ENCODE data around the gene NUAK2.

Gene NUAK2

DNA sequence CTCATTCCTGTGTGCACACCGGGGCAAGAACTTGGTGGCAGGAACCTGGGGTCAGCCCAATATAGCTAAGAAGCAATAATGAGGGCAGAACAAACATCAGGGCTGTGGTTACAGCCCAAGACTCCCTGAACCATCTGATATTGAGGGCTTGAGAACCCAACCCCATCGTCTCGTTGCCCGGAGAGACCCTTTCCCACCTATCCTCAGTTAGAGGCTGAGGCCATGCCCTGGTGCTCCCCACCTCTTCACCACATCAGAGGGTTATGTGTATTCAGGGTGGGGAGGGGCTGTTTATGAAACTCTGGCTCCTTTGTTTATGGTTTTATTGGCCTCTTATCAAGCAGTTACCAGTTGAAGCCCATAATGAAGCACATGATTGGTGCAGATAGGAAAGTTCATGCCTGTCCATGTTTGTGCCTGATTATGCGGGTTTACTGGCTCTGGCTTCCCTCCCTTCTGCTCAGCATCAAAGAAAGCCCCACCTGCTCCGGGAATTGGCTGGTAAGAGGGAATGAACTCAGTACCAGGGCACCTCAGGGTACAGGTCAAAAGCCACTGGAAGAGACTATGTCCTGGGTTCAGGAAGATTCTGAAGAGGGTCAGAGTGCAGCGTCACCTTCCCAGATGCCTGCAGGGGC lies 14.5 kb downstream of the NUAK2 start (continued):
- TF ChIP-seq ZNF394 (tag by site-specific recombination; IDR thresholded peaks at IDR 0.05; ENCODE audit: borderline replicate concordance), result no peak

DNA sequence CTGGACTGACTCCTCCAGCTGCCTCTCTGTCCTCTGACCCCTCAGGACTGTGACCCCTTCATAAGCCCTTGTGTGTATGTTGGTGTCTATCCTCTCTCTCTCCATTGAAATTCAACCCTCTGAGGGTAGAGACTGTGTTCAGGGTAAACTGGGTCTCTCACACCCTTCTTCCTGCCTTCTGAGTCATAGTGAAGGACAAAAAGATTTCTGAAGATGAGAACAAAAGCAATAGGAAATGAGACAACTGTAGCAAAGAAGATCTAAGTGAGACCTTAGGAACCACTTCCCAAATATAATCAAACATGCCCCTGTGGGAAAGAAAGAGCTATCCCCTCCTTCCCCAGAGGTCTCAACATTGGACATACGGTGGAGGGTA lies 16.9 kb downstream of the NUAK2 start:
- Histone ChIP-seq H3K4me1 (ENCODE audit: control insufficient read depth, insufficient read depth, low read length) (peaks cover 7% of the 10 kb centered on the region), H3K9me3 (ENCODE audit: control insufficient read depth, insufficient read depth, low read depth, low read length) (no peaks in the 10 kb centered on the region), H3K4me3 (ENCODE audit: low read depth, low read length) (no peak overlapping the region), H3K27ac (ENCODE audit: extremely low read depth, low read depth, low read length) (no peak overlapping the region), H3K36me3 (ENCODE audit: control insufficient read depth in 2 of 2, insufficient read depth in 1 of 2, low read length in 2 of 2) (peaks cover 0 to 54% of the 10 kb centered on the region in 2 experiments; a peak in 2 of 3 replicates)
- TF ChIP-seq ZNF624 (tag by site-specific recombination; IDR thresholded peaks at IDR 0.05) (no peak), ZNF2 (tag by site-specific recombination; IDR thresholded peaks at IDR 0.05) (no peak), ZNF426 (tag by site-specific recombination; IDR thresholded peaks at IDR 0.05) (no peak), ZNF248 (tag by site-specific recombination; IDR thresholded peaks at IDR 0.05) (no peak), HOXC10 (CRISPR knock-in tag; IDR thresholded peaks at IDR 0.05) (no peak), KLF7 (tag by site-specific recombination; IDR thresholded peaks at IDR 0.05; ENCODE audit: borderline replicate concordance) (no peak), IKZF3 (tag by site-specific recombination; IDR thresholded peaks at IDR 0.05) (no peak)
- TF ChIP-seq, protein P1, sequence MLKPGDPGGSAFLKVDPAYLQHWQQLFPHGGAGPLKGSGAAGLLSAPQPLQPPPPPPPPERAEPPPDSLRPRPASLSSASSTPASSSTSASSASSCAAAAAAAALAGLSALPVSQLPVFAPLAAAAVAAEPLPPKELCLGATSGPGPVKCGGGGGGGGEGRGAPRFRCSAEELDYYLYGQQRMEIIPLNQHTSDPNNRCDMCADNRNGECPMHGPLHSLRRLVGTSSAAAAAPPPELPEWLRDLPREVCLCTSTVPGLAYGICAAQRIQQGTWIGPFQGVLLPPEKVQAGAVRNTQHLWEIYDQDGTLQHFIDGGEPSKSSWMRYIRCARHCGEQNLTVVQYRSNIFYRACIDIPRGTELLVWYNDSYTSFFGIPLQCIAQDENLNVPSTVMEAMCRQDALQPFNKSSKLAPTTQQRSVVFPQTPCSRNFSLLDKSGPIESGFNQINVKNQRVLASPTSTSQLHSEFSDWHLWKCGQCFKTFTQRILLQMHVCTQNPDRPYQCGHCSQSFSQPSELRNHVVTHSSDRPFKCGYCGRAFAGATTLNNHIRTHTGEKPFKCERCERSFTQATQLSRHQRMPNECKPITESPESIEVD (tag by site-specific recombination; IDR thresholded peaks at IDR 0.05), result no peak
- CTCF ChIA-PET, result interaction anchor here (1.6 kb wide), 1 partner anchor 31 kb away, joined by 5 read pairs; no protein-coding TSS in a partner anchor
- POLR2A ChIA-PET, result no interaction called here

DNA sequence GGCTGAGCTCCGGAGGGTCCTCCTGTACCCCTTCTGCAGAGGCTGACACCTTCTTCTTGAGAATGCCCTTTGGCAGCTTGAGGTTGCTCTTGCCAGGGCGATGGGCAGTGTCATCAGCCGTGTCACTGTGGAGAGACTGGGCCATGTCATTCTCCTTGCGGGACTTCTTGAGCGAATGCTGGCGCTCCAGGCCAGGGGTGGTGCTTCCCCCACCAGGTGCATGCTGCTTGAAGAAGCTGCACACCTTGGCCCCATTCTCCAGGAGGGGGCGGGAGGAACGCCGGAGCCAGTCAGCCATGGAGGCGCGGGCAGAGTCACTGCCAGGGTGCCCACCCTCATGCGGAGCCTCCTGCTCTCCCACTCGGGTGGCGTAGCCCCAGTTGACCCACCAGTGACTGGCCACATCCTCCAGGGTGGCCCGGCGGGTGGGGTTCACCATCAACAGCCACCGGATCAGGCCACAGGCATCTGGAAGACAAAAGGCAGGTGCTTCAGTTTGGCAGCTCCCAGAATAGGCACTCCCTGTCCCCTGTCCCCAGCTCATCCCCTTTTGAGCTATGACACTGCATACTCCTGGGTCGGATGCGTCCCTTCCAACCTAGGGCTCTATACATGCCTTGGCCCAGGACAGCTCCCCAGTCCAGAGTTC lies 17.4 kb downstream of the NUAK2 start:
- no peaks in the 10 kb centered on the region for H3K9me3 ChIP-seq (ENCODE audit: control insufficient read depth, insufficient read depth, low read depth, low read length)
- ChIA-PET POLR2A (no interaction called here), CTCF (interaction anchor here (0.6 to 1.6 kb wide), 3 partner anchors 16 to 148 kb away, joined by 3 to 5 read pairs (median 3); no protein-coding TSS in a partner anchor)
- H3K4me3 ChIP-seq (ENCODE audit: low read depth, low read length), result no peak overlapping the region
- H3K36me3 ChIP-seq (ENCODE audit: control insufficient read depth in 2 of 2, insufficient read depth in 1 of 2, low read length in 2 of 2), result peaks cover 0 to 53% of the 10 kb centered on the region in 2 experiments; a peak in 2 of 3 replicates
- H3K4me1 ChIP-seq (ENCODE audit: control insufficient read depth, insufficient read depth, low read length), result peaks cover 7% of the 10 kb centered on the region
- TF ChIP-seq ZNF530 (tag by site-specific recombination; IDR thresholded peaks at IDR 0.05; ENCODE audit: low read depth) (no peak), ZNF776 (tag by site-specific recombination; IDR thresholded peaks at IDR 0.05; ENCODE audit: borderline replicate concordance) (no peak), ZBTB21 (tag by site-specific recombination; IDR thresholded peaks at IDR 0.05) (no peak), ZNF514 (tag by site-specific recombination; IDR thresholded peaks at IDR 0.05) (no peak), ZNF223 (tag by site-specific recombination; IDR thresholded peaks at IDR 0.05) (no peak), HOXC10 (CRISPR knock-in tag; IDR thresholded peaks at IDR 0.05) (no peak), WT1 (tag by site-specific recombination; IDR thresholded peaks at IDR 0.05) (no peak), ZNF48 (tag by site-specific recombination; IDR thresholded peaks at IDR 0.05) (no peak), ZNF221 (tag by site-specific recombination; IDR thresholded peaks at IDR 0.05; ENCODE audit: borderline replicate concordance) (no peak), ZNF416 (tag by site-specific recombination; IDR thresholded peaks at IDR 0.05) (no peak), PRDM1 (tag by site-specific recombination; IDR thresholded peaks at IDR 0.05) (no peak), ZNF239 (tag by site-specific recombination; IDR thresholded peaks at IDR 0.05) (no peak), KLF8 (tag by site-specific recombination; IDR thresholded peaks at IDR 0.05) (no peak), ZNF768 (tag by site-specific recombination; IDR thresholded peaks at IDR 0.05) (no peak), REPIN1 (tag by site-specific recombination; IDR thresholded peaks at IDR 0.05; ENCODE audit: low read depth) (no peak), ZNF677 (tag by site-specific recombination; IDR thresholded peaks at IDR 0.05) (no peak), BCL11B (tag by site-specific recombination; IDR thresholded peaks at IDR 0.05; ENCODE audit: low read depth) (no peak), ZNF132 (tag by site-specific recombination; IDR thresholded peaks at IDR 0.05; ENCODE audit: borderline replicate concordance) (no peak)
- TF ChIP-seq, protein P2, sequence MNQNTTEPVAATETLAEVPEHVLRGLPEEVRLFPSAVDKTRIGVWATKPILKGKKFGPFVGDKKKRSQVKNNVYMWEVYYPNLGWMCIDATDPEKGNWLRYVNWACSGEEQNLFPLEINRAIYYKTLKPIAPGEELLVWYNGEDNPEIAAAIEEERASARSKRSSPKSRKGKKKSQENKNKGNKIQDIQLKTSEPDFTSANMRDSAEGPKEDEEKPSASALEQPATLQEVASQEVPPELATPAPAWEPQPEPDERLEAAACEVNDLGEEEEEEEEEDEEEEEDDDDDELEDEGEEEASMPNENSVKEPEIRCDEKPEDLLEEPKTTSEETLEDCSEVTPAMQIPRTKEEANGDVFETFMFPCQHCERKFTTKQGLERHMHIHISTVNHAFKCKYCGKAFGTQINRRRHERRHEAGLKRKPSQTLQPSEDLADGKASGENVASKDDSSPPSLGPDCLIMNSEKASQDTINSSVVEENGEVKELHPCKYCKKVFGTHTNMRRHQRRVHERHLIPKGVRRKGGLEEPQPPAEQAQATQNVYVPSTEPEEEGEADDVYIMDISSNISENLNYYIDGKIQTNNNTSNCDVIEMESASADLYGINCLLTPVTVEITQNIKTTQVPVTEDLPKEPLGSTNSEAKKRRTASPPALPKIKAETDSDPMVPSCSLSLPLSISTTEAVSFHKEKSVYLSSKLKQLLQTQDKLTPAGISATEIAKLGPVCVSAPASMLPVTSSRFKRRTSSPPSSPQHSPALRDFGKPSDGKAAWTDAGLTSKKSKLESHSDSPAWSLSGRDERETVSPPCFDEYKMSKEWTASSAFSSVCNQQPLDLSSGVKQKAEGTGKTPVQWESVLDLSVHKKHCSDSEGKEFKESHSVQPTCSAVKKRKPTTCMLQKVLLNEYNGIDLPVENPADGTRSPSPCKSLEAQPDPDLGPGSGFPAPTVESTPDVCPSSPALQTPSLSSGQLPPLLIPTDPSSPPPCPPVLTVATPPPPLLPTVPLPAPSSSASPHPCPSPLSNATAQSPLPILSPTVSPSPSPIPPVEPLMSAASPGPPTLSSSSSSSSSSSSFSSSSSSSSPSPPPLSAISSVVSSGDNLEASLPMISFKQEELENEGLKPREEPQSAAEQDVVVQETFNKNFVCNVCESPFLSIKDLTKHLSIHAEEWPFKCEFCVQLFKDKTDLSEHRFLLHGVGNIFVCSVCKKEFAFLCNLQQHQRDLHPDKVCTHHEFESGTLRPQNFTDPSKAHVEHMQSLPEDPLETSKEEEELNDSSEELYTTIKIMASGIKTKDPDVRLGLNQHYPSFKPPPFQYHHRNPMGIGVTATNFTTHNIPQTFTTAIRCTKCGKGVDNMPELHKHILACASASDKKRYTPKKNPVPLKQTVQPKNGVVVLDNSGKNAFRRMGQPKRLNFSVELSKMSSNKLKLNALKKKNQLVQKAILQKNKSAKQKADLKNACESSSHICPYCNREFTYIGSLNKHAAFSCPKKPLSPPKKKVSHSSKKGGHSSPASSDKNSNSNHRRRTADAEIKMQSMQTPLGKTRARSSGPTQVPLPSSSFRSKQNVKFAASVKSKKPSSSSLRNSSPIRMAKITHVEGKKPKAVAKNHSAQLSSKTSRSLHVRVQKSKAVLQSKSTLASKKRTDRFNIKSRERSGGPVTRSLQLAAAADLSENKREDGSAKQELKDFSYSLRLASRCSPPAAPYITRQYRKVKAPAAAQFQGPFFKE (tag by site-specific recombination; IDR thresholded peaks at IDR 0.05; ENCODE audit: borderline replicate concordance), result no peak
- no peak overlapping the region for H3K27ac ChIP-seq (ENCODE audit: extremely low read depth, low read depth, low read length)
